WTC11 (cell line): Measurements from ENCODE around the gene EIF4ENIF1. TPM values are rescaled to one million over a fixed set of nuclear protein-coding genes. Genes with fewer than 3 reads are reported as not detected.

Experiments
- ATAC-seq: fragments of 200-7000 bp; cut with Tn5 transposase; 2 replicates; pipeline ENCODE4 v1.10.0; 2021; ENCODE audit warnings: mild to moderate bottlenecking, moderate library complexity
- CTCF ChIA-PET: fragments of 300-600 bp; sonication (Branson Sonifier 250); formaldehyde crosslinking; loops from one replicate; lab custom pipeline; 2021; ENCODE audit warnings: antibody characterized with exemption; lab: Charles Lee
- POLR2A ChIA-PET: fragments of 350-600 bp; sonication (Branson Sonifier 250); formaldehyde crosslinking; loops from one replicate; lab custom pipeline; 2021; ENCODE audit warnings: antibody characterized with exemption; lab: Charles Lee
- DNase-seq: peaks from one replicate; pipeline ENCODE4 v3.0.0; 2021; ENCODE audit warnings: low spot score
- H3K27ac Mint-ChIP-seq: 2 replicates; pipeline ENCODE4 v1.8.0; 2021; ENCODE audit warnings: mixed read lengths
- H3K27me3 Mint-ChIP-seq: 2 replicates; pipeline ENCODE4 v1.8.0; 2021; ENCODE audit warnings: low read depth, mild to moderate bottlenecking, moderate library complexity, mixed read lengths
- H3K36me3 Mint-ChIP-seq: 2 replicates; pipeline ENCODE4 v1.8.0; 2021; ENCODE audit warnings: mixed read lengths
- H3K4me1 Mint-ChIP-seq: 2 replicates; pipeline ENCODE4 v1.8.0; 2022; ENCODE audit warnings: mixed read lengths
- H3K4me3 Mint-ChIP-seq: 2 replicates; pipeline ENCODE4 v1.8.0; 2021; ENCODE audit warnings: mild to moderate bottlenecking, moderate library complexity, mixed read lengths
- H3K9me3 Mint-ChIP-seq: 2 replicates; pipeline ENCODE4 v1.8.0; 2021; ENCODE audit warnings: mixed read lengths
- ARID4B ChIP-seq: sonication (generic); formaldehyde crosslinking; IDR thresholded peaks from 2 replicates; pipeline ENCODE4 v1.8.0; 2023; ENCODE audit warnings: missing genetic modification reagents, mild to moderate bottlenecking, borderline replicate concordance
- ATF1 ChIP-seq: sonication (generic); formaldehyde crosslinking; IDR thresholded peaks from 2 replicates; pipeline ENCODE4 v1.8.1; 2023; ENCODE audit warnings: mild to moderate bottlenecking, moderate library complexity, missing genetic modification reagents
- CBFB ChIP-seq: sonication (generic); formaldehyde crosslinking; IDR thresholded peaks from 2 replicates; pipeline ENCODE4 v1.8.1; 2022; ENCODE audit warnings: mild to moderate bottlenecking, low read depth, missing genetic modification reagents
- CDX4 ChIP-seq: fragments of 250-450 bp; sonication (Bioruptor Pico); IDR thresholded peaks from 2 replicates; pipeline ENCODE4 v1.9.0; 2021; ENCODE audit warnings: moderate library complexity, mild to moderate bottlenecking, inconsistent platforms, borderline replicate concordance
- CREM ChIP-seq: sonication (generic); formaldehyde crosslinking; IDR thresholded peaks from 2 replicates; pipeline ENCODE4 v1.8.1; 2022; ENCODE audit warnings: mild to moderate bottlenecking, missing genetic modification reagents, moderate library complexity
- E2F1 ChIP-seq: sonication (generic); formaldehyde crosslinking; IDR thresholded peaks from 2 replicates; pipeline ENCODE4 v1.8.0; 2022; ENCODE audit warnings: mild to moderate bottlenecking, missing genetic modification reagents
- E2F5 ChIP-seq: sonication (generic); formaldehyde crosslinking; IDR thresholded peaks from 2 replicates; pipeline ENCODE4 v1.8.1; 2022; ENCODE audit warnings: mild to moderate bottlenecking, moderate library complexity, missing genetic modification reagents
- EMX1 ChIP-seq: fragments of 250-450 bp; sonication (Bioruptor Pico); IDR thresholded peaks from 2 replicates; pipeline ENCODE4 v1.8.0; 2021; ENCODE audit warnings: mild to moderate bottlenecking
- GRHL2 ChIP-seq: fragments of 250-450 bp; sonication (Bioruptor Pico); IDR thresholded peaks from 2 replicates; pipeline ENCODE4 v1.8.0; 2022; ENCODE audit warnings: mild to moderate bottlenecking, moderate library complexity; ENCODE audit not compliant: insufficient replicate concordance, severe bottlenecking
- MAX ChIP-seq: sonication (generic); formaldehyde crosslinking; IDR thresholded peaks from 2 replicates; pipeline ENCODE4 v1.8.0; 2022; ENCODE audit warnings: mild to moderate bottlenecking, missing genetic modification reagents
- NFE2L1 ChIP-seq: sonication (generic); formaldehyde crosslinking; IDR thresholded peaks from 2 replicates; pipeline ENCODE4 v1.8.1; 2023; ENCODE audit warnings: missing genetic modification reagents
- OVOL2 ChIP-seq: fragments of 250-450 bp; sonication (Bioruptor Pico); IDR thresholded peaks from 2 replicates; pipeline ENCODE4 v1.9.0; 2021; ENCODE audit warnings: mild to moderate bottlenecking, borderline replicate concordance
- PRRX2 ChIP-seq: fragments of 250-450 bp; sonication (Bioruptor Pico); IDR thresholded peaks from 2 replicates; pipeline ENCODE4 v1.8.0; 2021; ENCODE audit warnings: mild to moderate bottlenecking
- RELA ChIP-seq: sonication (generic); formaldehyde crosslinking; IDR thresholded peaks from 2 replicates; pipeline ENCODE4 v1.8.1; 2022; ENCODE audit warnings: missing genetic modification reagents, mild to moderate bottlenecking, borderline replicate concordance
- SMAD3 ChIP-seq: sonication (generic); formaldehyde crosslinking; IDR thresholded peaks from 2 replicates; pipeline ENCODE4 v1.8.0; 2022; ENCODE audit warnings: missing genetic modification reagents, mild to moderate bottlenecking, borderline replicate concordance
- SMAD4 ChIP-seq: sonication (generic); formaldehyde crosslinking; IDR thresholded peaks from 2 replicates; pipeline ENCODE4 v1.8.0; 2022; ENCODE audit warnings: mild to moderate bottlenecking, missing genetic modification reagents
- STAT6 ChIP-seq: sonication (generic); formaldehyde crosslinking; conservative IDR thresholded peaks from 2 replicates; pipeline ENCODE4 v1.8.1; 2023; ENCODE audit warnings: mild to moderate bottlenecking, low read depth, missing genetic modification reagents, moderate library complexity
- TCF7 ChIP-seq: sonication (generic); formaldehyde crosslinking; IDR thresholded peaks from 2 replicates; pipeline ENCODE4 v1.8.0; 2022; ENCODE audit warnings: mild to moderate bottlenecking, low read depth, missing genetic modification reagents, moderate library complexity
- TP53 ChIP-seq: sonication (generic); formaldehyde crosslinking; IDR thresholded peaks from 2 replicates; pipeline ENCODE4 v1.8.1; 2023; ENCODE audit warnings: mild to moderate bottlenecking, missing genetic modification reagents
- ZBTB43 ChIP-seq: sonication (generic); formaldehyde crosslinking; IDR thresholded peaks from 2 replicates; pipeline ENCODE4 v1.8.1; 2023; ENCODE audit warnings: mild to moderate bottlenecking, missing genetic modification reagents
- ZNF219 ChIP-seq: sonication (generic); formaldehyde crosslinking; IDR thresholded peaks from 2 replicates; pipeline ENCODE4 v1.8.0; 2023; ENCODE audit warnings: missing genetic modification reagents, mild to moderate bottlenecking, borderline replicate concordance
- ZNF317 ChIP-seq: sonication (generic); formaldehyde crosslinking; IDR thresholded peaks from 2 replicates; pipeline ENCODE4 v1.8.1; 2023; ENCODE audit warnings: low read depth, mild to moderate bottlenecking, moderate library complexity, missing genetic modification reagents, borderline replicate concordance
- ZNF416 ChIP-seq: fragments of 250-450 bp; sonication (Bioruptor Pico); IDR thresholded peaks from 2 replicates; pipeline ENCODE4 v1.9.0; 2021; ENCODE audit warnings: mild to moderate bottlenecking, inconsistent platforms
- ZNF423 ChIP-seq: fragments of 250-450 bp; sonication (Bioruptor Pico); IDR thresholded peaks from 2 replicates; pipeline ENCODE4 v2.1.2; 2022; ENCODE audit warnings: mild to moderate bottlenecking, moderate library complexity
- ZSCAN18 ChIP-seq: fragments of 250-450 bp; sonication (Bioruptor Pico); IDR thresholded peaks from 2 replicates; pipeline ENCODE4 v2.1.2; 2022; ENCODE audit warnings: mild to moderate bottlenecking, moderate library complexity
- total RNA-seq: library from RNA; stranded (reverse); gene quantifications from 3 replicates; pipeline ENCODE4 v1.2.3, GENCODE V29; 2021

EIF4ENIF1 gene
- total RNA-seq, 1 experiment from 2014 or later, result 22.8 TPM

- TF ChIP-seq ARID4B (CRISPR knock-in tag) (no peak), EMX1 (no peak), CBFB (CRISPR knock-in tag) (no peak), E2F5 (no peak), MAX (CRISPR knock-in tag) (no peak)
Observed at GRCh38 chr22:31441652-31442051, 48.0 kb downstream of the EIF4ENIF1 start (continued).

GRCh38 chr22:31440681-31441080, 49.0 kb downstream of the EIF4ENIF1 start:
- DNase-seq, result no peak
- TF ChIP-seq ZNF423 (no peak), NFE2L1 (CRISPR knock-in tag) (no peak), CDX4 (CRISPR knock-in tag) (no peak), TCF7 (no peak), PRRX2 (CRISPR knock-in tag) (no peak), TP53 (CRISPR knock-in tag) (no peak), ZSCAN18 (no peak), SMAD3 (CRISPR knock-in tag) (no peak), STAT6 (no peak), E2F1 (CRISPR knock-in tag) (no peak), ZBTB43 (CRISPR knock-in tag) (no peak), GRHL2 (CRISPR knock-in tag) (no peak), CREM (CRISPR knock-in tag) (no peak), RELA (CRISPR knock-in tag) (no peak), ZNF317 (CRISPR knock-in tag) (no peak), SMAD4 (CRISPR knock-in tag) (no peak), ZNF219 (CRISPR knock-in tag) (no peak), ATF1 (CRISPR knock-in tag) (no peak), ZNF416 (CRISPR knock-in tag) (no peak), OVOL2 (CRISPR knock-in tag) (no peak)
- TF ChIP-seq, all 79 proteins: peak for 0
- Mint-ChIP-seq H3K27me3 (no peaks in the 10 kb centered on the region), H3K4me1 (no peaks in the 10 kb centered on the region), H3K36me3 (peaks cover 54% of the 10 kb centered on the region), H3K27ac (no peak overlapping the region), H3K9me3 (no peaks in the 10 kb centered on the region), H3K4me3 (no peak overlapping the region)
- no peak for ATAC-seq
- POLR2A ChIA-PET, result interaction anchor here (0.5 kb wide), 1 partner anchor 9 kb away, joined by 4 read pairs; no protein-coding TSS in a partner anchor
- CTCF ChIA-PET, result no interaction called here
